GM03348 (cell line): ENCODE data around the gene NLGN4Y.
A peak's percentile ranks its signal among the peaks of the same experiment; 100 is the strongest.

Source experiments
- DNase-seq: peaks from one replicate; pipeline ENCODE4 v3.0.0; 2012; ENCODE audit warnings: low spot score

The NLGN4Y gene

GRCh38 chrY:14524272-14525231 lies at the start of gene NLGN4Y:
Gene NLGN4Y (plus strand): TSS chrY:14524529. CDS start chrY:14622120, 97,591 bp downstream.
- peak; percentile 20 for DNase-seq

- DNase-seq, result no peak
Measured at GRCh38 chrY:14485935-14486334, 38.4 kb upstream of the NLGN4Y start.

- no peak for DNase-seq
Measured at GRCh38 chrY:14490226-14490625, 34.1 kb upstream of the NLGN4Y start.

DNA sequence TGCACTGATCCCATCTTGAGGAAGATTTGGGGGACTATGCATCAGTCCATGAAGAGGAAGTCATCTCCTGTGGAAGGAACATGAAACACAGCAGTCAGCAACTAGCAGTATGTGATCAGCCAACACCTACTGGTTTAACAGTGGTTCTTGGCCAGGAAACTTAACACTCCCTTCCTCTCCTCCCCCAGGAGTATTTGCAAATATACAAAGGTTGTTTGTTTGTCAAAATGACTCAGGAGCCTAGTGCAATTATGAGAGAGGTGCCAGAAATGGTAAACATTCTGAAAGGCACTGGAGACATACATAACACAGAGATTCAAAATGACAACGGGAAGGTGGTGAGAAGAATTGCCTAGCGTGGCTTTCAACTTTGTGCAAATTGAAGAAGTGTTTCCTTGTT lies 26.3 kb upstream of the NLGN4Y start:
- no peak for DNase-seq

GRCh38 chrY:14504592-14504991 lies 19.7 kb upstream of the NLGN4Y start:
- DNase-seq, result no peak

DNA sequence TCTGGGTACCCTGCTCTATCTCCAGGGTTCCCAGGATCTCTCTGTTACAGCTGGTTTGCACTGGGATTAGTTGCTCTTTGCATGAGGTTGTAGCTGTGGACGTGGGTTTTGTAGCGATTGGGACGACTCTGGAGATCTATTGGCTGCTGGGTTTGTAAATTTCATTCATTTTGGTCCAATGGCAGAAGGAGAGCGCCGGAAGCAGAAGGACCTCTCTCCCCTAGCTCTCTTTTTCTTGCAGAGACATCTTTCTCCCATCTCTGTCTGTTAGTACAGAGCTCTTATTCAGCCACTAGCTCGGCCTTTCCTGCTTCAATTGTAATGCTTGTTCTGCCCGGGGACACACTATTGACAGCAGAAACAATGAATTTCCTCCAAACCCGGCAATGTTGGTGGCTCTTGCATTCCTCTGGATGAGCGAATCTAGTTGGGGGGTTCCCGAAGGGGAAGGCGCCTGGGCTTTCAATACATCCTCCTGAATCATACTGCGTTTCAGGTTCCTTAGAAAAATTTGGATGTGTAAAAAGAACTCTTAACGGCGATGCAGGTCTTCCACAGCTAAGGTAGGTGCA lies 1.9 kb upstream of the NLGN4Y start:
- peak; percentile 12 for DNase-seq

DNA sequence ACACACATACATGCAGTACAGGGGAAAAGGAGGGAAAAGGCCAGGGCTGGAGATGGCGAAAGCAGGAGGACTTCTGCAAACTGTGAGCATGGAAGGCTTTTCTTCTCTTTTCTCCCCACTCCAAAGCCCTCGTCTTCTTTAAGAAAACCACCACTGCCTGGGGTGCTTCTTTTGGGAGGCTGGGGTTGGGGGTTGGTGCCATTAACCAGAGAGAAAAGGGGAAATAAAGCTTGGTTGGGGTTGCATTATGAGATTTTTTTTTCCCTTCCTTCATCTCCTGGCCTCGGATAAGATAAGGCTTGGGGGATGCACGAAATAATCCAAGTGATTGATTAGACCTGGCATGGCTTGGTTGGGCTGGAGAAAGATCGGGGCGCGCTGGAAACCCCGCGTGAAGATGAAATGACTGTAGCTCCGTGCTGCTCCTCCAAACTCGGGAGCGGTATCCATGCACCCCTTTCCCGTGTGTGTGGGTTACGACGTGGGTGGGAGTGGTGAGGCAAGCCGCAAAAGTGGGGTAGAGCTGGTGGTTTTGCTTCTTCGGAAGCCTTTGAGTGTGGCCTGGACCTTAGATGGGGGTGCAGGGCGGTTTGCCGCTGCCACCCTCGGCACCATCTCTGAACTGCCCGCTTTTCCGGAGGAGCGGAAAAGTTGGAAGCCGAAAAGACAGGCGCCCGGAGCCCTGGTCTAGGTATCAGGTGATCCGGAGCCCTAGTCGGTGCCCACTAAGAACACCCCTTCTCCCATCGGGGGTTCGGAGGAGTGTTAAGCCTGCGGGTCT lies 648 bp upstream of the NLGN4Y start:
- peak; percentile 16 for DNase-seq

DNA sequence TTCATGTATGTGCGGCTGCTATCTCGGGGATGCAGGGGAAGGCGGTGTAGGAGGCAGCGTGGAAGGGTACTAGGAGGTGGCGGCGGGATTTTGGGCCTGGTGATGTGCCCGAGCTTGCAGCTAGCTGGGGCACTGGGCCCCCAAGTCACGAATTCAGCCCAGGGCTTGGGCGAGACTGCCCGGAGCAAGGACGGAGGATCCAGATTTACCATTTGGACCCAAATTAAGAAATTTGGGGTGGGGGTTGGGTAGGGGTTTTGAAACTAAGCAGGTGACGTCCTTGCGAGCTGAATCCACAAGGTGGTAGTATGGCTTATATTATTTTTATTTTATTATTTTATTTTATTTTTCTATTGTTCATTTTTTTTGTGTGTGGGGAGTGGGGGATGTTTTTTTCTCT lies 986 bp downstream of the NLGN4Y start:
- DNase-seq, result peak; percentile 21

GRCh38 chrY:14528361-14528760 lies 4.0 kb downstream of the NLGN4Y start:
- no peak for DNase-seq

GRCh38 chrY:14536703-14537102 lies 12.4 kb downstream of the NLGN4Y start:
- DNase-seq, result no peak

GRCh38 chrY:14543506-14543905 lies 19.2 kb downstream of the NLGN4Y start:
- DNase-seq, result no peak

DNA sequence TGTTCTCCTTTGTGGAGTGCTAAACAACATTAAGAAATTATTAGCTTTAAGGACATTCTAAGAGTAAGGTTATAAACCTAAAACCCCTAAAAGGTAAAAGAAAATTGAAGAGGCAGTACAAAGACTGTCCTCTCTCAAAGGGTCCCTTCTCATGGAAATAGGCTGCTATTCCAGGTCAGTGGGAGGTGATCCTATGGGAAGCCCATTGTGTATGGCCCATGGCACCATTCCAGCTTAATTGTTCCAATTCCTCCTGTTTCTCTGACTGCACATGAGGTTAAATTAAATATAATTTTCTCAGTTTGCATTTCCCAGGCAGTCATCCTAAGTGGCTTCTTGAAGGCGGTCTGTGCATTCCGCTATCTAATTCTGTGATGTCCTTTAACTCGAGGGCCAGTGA lies 57.0 kb downstream of the NLGN4Y start:
- DNase-seq, result no peak

DNA sequence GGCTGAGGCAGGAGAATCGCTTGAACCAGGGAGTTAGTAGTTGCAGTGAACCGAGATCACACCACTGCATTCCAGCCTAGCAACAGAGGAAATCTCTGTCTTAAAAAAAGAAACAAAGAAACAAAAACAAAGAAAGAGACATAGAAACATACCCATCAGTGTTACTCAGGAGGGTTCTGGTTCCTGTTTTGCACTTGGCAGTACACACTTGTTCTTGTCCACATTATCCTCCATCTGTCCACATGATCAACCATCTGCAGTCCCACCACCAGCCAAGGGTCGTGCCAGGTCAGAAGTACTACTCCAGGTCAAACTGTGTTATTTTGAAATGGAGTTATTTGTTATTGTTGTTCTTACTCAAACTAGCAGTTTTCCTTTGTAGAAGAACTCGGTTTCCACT lies 62.4 kb downstream of the NLGN4Y start:
- DNase-seq, result peak; percentile 2

DNA sequence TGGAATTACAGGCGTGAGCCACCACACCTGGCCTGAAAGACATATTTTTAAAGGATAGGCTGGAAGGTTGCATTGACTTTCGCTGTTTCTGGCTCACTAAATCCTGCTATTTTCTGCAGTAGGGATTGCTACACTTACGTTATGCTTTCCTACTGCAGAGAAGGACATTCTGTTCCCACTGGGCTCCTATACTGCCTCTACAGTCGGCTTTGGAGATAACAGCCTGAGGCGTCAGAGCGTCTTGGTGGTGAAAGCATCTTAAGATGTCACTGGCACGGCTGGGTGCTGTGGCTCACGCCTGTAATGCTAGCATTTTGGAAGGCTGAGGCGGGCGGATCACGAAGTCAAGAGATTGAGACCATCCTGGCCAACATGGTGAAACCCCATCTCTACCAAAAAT lies 77.0 kb downstream of the NLGN4Y start:
- DNase-seq, result no peak

- no peak for DNase-seq
Measured at GRCh38 chrY:14617625-14618024, 93.3 kb downstream of the NLGN4Y start.

DNA sequence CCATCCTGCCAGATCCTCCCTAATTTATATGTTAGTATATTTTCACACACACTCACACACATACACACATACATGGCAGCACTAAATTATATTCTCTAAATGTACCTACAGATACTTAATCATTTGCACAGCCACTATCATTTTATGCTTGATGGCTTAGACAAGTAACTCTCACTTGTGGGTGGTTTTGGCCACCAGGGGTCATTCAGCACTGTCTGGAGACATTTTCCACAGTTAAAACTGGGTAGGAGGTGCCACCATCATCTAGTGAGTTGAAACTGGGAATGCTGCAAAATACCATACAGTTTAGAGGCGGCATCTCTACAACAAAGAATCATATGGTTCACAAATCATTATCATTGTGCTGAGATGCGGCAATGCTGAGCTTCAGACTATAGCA lies 94.2 kb downstream of the NLGN4Y start:
- DNase-seq, result no peak

DNA sequence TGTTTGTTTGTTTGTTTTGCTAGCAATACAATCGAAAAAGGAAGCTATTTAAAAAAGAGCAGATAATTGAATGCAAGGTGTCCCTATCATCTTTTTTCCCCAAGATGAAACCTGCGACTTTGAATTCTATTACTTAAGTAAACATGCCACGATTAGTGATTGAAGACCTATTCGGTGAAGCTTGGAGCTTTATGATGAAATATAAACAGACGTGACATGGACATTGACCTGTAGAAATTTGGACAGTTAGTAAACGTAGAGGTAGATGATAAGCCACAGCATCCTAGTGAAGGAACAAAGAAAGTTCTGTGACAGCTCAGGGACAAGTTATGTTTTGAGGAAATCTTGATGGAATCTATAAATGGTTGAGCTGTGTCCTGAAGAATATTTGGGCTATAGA lies 103.9 kb downstream of the NLGN4Y start:
- DNase-seq, result no peak

DNA sequence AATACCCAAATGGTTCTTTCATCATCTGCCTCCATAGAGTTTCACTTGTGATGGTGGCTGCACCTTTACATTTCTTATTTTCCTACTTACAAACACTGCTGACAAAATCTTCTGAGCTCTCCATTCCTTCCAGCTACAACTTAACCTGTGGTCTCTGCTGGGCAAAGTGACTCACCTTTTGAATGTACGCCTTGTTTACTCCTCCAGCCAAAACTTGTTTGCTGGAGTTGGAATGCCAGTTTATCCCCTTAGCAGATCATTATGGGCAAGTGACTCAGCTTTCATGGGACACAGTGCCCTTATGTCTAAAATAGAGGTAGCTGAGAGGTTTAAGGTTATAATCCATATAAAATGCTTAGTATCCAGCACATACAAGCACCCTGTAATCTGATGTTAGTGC lies 107.3 kb downstream of the NLGN4Y start:
- peak; percentile 5 for DNase-seq

DNA sequence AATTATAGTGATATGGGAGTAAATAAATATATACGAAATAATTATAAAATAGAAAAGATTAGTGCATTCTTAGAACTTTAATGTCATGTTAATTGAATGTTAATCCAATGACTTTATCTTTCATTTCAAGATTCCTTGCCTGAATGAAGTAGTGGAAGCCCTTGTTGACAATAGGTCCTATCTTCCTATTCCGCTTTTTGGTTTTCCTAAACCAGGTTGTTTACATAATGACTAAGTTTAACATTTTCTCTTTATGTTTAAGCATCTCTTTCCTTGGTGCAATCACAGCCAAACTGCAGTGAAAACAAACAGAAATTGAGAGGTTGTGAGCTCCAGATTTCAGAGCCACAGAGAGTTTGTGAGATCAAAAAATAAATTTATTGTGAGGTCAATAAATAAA lies 109.4 kb downstream of the NLGN4Y start:
- no peak for DNase-seq

- no peak for DNase-seq
Measured at GRCh38 chrY:14634954-14635353, 110.6 kb downstream of the NLGN4Y start.

- DNase-seq, result no peak
Measured at GRCh38 chrY:14637551-14637950, 113.2 kb downstream of the NLGN4Y start.

DNA sequence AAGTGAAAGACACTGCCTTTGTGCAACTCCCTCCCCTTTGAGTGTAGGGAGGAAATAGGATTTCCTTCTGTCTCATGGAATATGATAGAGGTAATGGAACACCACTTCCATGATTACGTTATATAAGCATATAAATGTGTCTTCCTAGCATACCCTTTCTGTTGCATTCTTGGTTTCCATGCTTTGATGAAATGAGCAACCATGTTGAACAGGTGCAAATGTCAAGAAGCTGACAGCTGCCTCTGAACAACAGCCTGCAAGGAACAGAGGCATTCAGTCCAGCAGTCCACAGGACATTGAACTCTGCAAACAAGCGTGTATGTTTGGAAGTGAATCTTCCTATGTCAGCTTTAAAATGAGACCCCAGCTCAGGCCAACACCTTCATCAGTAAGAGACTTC lies 117.5 kb downstream of the NLGN4Y start:
- DNase-seq, result no peak
